Neural crest cell (in vitro differentiated cells): ENCODE results near the gene C1QTNF9B. TPM values are rescaled to one million over a fixed set of nuclear protein-coding genes. Genes with fewer than 3 reads are reported as not detected.

Source experiments
- DNase-seq: peaks from one replicate; pipeline ENCODE4 v3.0.0; 2021; ENCODE audit warnings: low read depth, mixed read lengths, low spot score
- H3K27ac Mint-ChIP-seq: one replicate; pipeline ENCODE4 v1.8.0; 2021; ENCODE audit warnings: mild to moderate bottlenecking, mixed read lengths; ENCODE audit not compliant: unreplicated experiment
- H3K27me3 Mint-ChIP-seq: 2 replicates; pipeline ENCODE4 v1.8.0; 2021; ENCODE audit warnings: low read depth, mild to moderate bottlenecking, mixed read lengths
- H3K36me3 Mint-ChIP-seq: 2 replicates; pipeline ENCODE4 v1.8.0; 2021; ENCODE audit warnings: low read depth, mild to moderate bottlenecking, mixed read lengths
- H3K4me1 Mint-ChIP-seq: 2 replicates; pipeline ENCODE4 v1.8.0; 2021; ENCODE audit warnings: mixed read lengths
- H3K4me3 Mint-ChIP-seq: one replicate; pipeline ENCODE4 v1.8.0; 2021; ENCODE audit warnings: mild to moderate bottlenecking, mixed read lengths
- H3K9me3 Mint-ChIP-seq: 2 replicates; pipeline ENCODE4 v1.8.0; 2021; ENCODE audit warnings: mixed read lengths
- total RNA-seq: library from RNA; stranded (reverse); gene quantifications from 2 replicates; pipeline ENCODE4 v1.2.1, GENCODE V29; 2021
- TF ChIP-seq, protein P1 (sequence below): fragments of 200-600 bp; sonication (generic); conservative IDR thresholded peaks from 2 replicates; pipeline ENCODE4 v1.5.0; 2021; ENCODE audit warnings: antibody characterized with exemption, mild to moderate bottlenecking

Gene C1QTNF9B
- total RNA-seq, 1 donor from 2014 or later, result not detected

DNA sequence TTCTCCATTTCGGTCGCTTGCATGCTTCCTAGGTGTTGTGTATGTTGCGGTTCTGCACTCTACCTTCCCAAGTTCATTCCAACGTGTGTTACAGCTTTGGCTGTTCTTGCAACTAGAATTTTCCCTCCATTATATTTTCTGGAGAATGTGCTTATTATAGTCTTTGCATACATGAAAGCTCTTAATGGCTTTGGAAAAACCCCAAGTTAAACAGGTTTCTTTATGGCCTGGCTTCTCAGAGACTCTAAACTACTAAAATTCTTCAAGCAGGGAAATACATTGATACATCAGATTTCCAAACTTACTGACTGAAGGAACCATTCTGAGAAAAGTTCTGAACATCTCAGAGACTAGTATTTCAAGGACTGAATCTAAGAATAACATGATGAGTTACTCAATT is 20.0 kb downstream of the C1QTNF9B start:
- no peaks in the 10 kb centered on the region for H3K27me3 Mint-ChIP-seq
- H3K27ac Mint-ChIP-seq, result no peak overlapping the region
- no peak for DNase-seq
- TF ChIP-seq, protein P1, sequence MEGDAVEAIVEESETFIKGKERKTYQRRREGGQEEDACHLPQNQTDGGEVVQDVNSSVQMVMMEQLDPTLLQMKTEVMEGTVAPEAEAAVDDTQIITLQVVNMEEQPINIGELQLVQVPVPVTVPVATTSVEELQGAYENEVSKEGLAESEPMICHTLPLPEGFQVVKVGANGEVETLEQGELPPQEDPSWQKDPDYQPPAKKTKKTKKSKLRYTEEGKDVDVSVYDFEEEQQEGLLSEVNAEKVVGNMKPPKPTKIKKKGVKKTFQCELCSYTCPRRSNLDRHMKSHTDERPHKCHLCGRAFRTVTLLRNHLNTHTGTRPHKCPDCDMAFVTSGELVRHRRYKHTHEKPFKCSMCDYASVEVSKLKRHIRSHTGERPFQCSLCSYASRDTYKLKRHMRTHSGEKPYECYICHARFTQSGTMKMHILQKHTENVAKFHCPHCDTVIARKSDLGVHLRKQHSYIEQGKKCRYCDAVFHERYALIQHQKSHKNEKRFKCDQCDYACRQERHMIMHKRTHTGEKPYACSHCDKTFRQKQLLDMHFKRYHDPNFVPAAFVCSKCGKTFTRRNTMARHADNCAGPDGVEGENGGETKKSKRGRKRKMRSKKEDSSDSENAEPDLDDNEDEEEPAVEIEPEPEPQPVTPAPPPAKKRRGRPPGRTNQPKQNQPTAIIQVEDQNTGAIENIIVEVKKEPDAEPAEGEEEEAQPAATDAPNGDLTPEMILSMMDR, result no peak
- H3K36me3 Mint-ChIP-seq, result peaks cover 4% of the 10 kb centered on the region
- H3K9me3 Mint-ChIP-seq, result no peaks in the 10 kb centered on the region
- H3K4me3 Mint-ChIP-seq, result no peak overlapping the region
- H3K4me1 Mint-ChIP-seq, result no peaks in the 10 kb centered on the region

GRCh38 chr13:23876265-23876664 is 21.0 kb downstream of the C1QTNF9B start:
- H3K36me3 Mint-ChIP-seq, result peaks cover 4% of the 10 kb centered on the region
- H3K27ac Mint-ChIP-seq, result no peak overlapping the region
- no peaks in the 10 kb centered on the region for H3K9me3 Mint-ChIP-seq
- no peak overlapping the region for H3K4me3 Mint-ChIP-seq
- H3K4me1 Mint-ChIP-seq, result no peaks in the 10 kb centered on the region
- DNase-seq, result no peak
- TF ChIP-seq, protein P1, result peak; percentile 55
- H3K27me3 Mint-ChIP-seq, result no peaks in the 10 kb centered on the region

DNA sequence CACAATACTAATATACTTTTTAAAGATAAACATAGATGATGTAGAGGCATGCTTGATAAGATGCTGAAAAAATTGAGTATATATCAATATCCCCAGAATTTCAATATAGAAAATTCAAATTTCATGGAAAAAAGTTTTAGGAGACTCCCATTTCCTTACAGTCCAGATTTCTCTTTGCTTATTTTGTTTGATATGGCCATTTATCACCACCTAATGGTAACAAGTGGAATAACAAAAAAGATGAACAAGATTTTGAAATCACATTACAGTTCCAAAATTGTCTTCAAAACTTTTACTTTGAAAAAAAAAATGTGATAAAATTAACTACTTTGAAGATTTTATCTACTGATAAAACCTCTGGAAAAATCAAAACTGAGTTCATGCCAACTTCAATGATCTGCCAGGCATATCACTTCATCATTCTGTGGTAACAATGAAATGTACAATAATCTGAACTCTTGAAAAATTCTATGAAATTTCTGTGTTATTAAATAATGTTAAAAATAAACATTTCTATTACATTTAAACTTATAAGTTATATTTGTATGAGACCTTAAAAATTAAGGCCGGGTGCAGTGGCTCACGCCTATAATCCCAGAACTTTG is 25.6 kb downstream of the C1QTNF9B start:
- DNase-seq, result no peak

GRCh38 chr13:23870356-23871140 is 26.8 kb downstream of the C1QTNF9B start:
- TF ChIP-seq, protein P1, result peak; percentile 37
- no peaks in the 10 kb centered on the region for H3K27me3 Mint-ChIP-seq
- no peak overlapping the region for H3K4me3 Mint-ChIP-seq
- H3K4me1 Mint-ChIP-seq, result no peaks in the 10 kb centered on the region
- no peak overlapping the region for H3K27ac Mint-ChIP-seq
- H3K9me3 Mint-ChIP-seq, result no peaks in the 10 kb centered on the region
- DNase-seq, result no peak
- H3K36me3 Mint-ChIP-seq, result peaks cover 2% of the 10 kb centered on the region

More for the DNA sequence above, 25.6 kb downstream of the C1QTNF9B start:
- Mint-ChIP-seq H3K27ac (no peak overlapping the region), H3K36me3 (no peaks in the 10 kb centered on the region), H3K4me1 (no peaks in the 10 kb centered on the region), H3K4me3 (no peak overlapping the region), H3K27me3 (no peaks in the 10 kb centered on the region), H3K9me3 (no peaks in the 10 kb centered on the region)
- TF ChIP-seq, protein P1, result peak; percentile 80

- no peak overlapping the region for H3K27ac Mint-ChIP-seq
- no peaks in the 10 kb centered on the region for H3K9me3 Mint-ChIP-seq
- H3K36me3 Mint-ChIP-seq, result peaks cover 2% of the 10 kb centered on the region
- DNase-seq, result no peak
- H3K27me3 Mint-ChIP-seq, result no peaks in the 10 kb centered on the region
- no peak overlapping the region for H3K4me3 Mint-ChIP-seq
- H3K4me1 Mint-ChIP-seq, result no peaks in the 10 kb centered on the region
- TF ChIP-seq, protein P1, result no peak
Observed at GRCh38 chr13:23868521-23868920, 28.8 kb downstream of the C1QTNF9B start.
